Activated CD4-positive, alpha-beta T cell treated with anti-CD3 and anti-CD28 coated beads, Interleukin-2, amount 50 U/mL, for 4 hours (primary cell): ENCODE measurements around the gene PPP2CA.
"Not testable (repeated sequence)": the region's sequence is repeated elsewhere in the genome, so short reads cannot be mapped to it uniquely, and the experiment has no call there.

Source experiments
- DNase-seq, 2 experiments: peaks; one replicate each; pipeline ENCODE4 v3.0.0-alpha.2; 2020

Gene PPP2CA

GRCh38 chr5:134245101-134245604 lies 19.3 kb upstream of the PPP2CA start:
- no peak for DNase-seq

GRCh38 chr5:134242146-134242545 lies 16.3 kb upstream of the PPP2CA start:
- DNase-seq = no peak

GRCh38 chr5:134240421-134240962 lies 14.6 kb upstream of the PPP2CA start:
- DNase-seq = no peak

- DNase-seq = no peak
Measured at GRCh38 chr5:134236820-134237219, 10.9 kb upstream of the PPP2CA start.

- no peak for DNase-seq
Measured at GRCh38 chr5:134236318-134236717, 10.4 kb upstream of the PPP2CA start.

- no peak for DNase-seq
Measured at GRCh38 chr5:134228624-134229023, 2.8 kb upstream of the PPP2CA start.

- DNase-seq = no peak
Measured at GRCh38 chr5:134227776-134228175, 1.9 kb upstream of the PPP2CA start.

GRCh38 chr5:134227259-134227658 lies 1.4 kb upstream of the PPP2CA start:
- DNase-seq = no peak

- DNase-seq = peak; percentile 69 to 74
Measured at GRCh38 chr5:134226441-134227192, 744 bp upstream of the PPP2CA start.

GRCh38 chr5:134224888-134225779 lies 739 bp downstream of the PPP2CA start:
- DNase-seq = peak; percentile 38 to 42

GRCh38 chr5:134223406-134224248 lies 2.2 kb downstream of the PPP2CA start:
- no peak for DNase-seq

GRCh38 chr5:134221690-134222089 lies 4.2 kb downstream of the PPP2CA start:
- DNase-seq = not testable (repeated sequence)

- DNase-seq = no peak
Measured at GRCh38 chr5:134215757-134216156, 10.1 kb downstream of the PPP2CA start.

- not testable (repeated sequence) for DNase-seq
Measured at GRCh38 chr5:134211263-134212031, 14.4 kb downstream of the PPP2CA start.

GRCh38 chr5:134209477-134210245 lies 16.2 kb downstream of the PPP2CA start:
- DNase-seq = no peak

- DNase-seq = no peak
Measured at GRCh38 chr5:134207696-134208095, 18.2 kb downstream of the PPP2CA start.

- no peak for DNase-seq
Measured at GRCh38 chr5:134206627-134207160, 19.2 kb downstream of the PPP2CA start.

- DNase-seq = no peak
Measured at GRCh38 chr5:134204575-134204974, 21.3 kb downstream of the PPP2CA start.

GRCh38 chr5:134203630-134204029 lies 22.2 kb downstream of the PPP2CA start:
- no peak for DNase-seq

GRCh38 chr5:134195666-134196065 lies 30.2 kb downstream of the PPP2CA start:
- no peak for DNase-seq

GRCh38 chr5:134189031-134189430 lies 36.8 kb downstream of the PPP2CA start:
- no peak for DNase-seq
